Ascending aorta (tissue), 2 donors: ENCODE measurements around the gene FARSA. TPM values are rescaled to one million over a fixed set of nuclear protein-coding genes. Genes with fewer than 3 reads are reported as not detected.
"Not testable (repeated sequence)": the region's sequence is repeated elsewhere in the genome, so short reads cannot be mapped to it uniquely, and the experiment has no call there.

ENCODE experiments used
- DNase-seq, 2 donors: peaks; one replicate each; pipeline ENCODE4 v3.0.0-alpha.2; 2019; ENCODE audit warnings: low spot score in 2 of 2
- H3K27ac ChIP-seq, 2 donors: fragments of 200-600 bp; sonication (generic); one replicate each; pipeline ENCODE4 v1.5.1; 2016 to 2017; ENCODE audit warnings: mild to moderate bottlenecking in 1 of 2
- H3K27me3 ChIP-seq: fragments of 200-600 bp; sonication (generic); one replicate; pipeline ENCODE4 v1.5.1; 2017
- H3K36me3 ChIP-seq, 2 donors: fragments of 200-600 bp; sonication (generic); one replicate each; pipeline ENCODE4 v1.5.1; 2016
- H3K4me1 ChIP-seq, 2 donors: fragments of 200-600 bp; sonication (generic); one replicate each; pipeline ENCODE4 v1.5.1; 2016 to 2017; ENCODE audit warnings: mild to moderate bottlenecking in 1 of 2
- H3K4me3 ChIP-seq, 2 donors: fragments of 200-600 bp; sonication (generic); one replicate each; pipeline ENCODE4 v1.5.1; 2016 to 2017; ENCODE audit warnings: mild to moderate bottlenecking in 1 of 2
- H3K9me3 ChIP-seq, 2 donors: fragments of 200-600 bp; sonication (generic); one replicate each; pipeline ENCODE4 v1.5.1; 2016
- intact Hi-C: fragments of 100-400 bp; cut with DNase I; formaldehyde crosslinking; loops from one replicate; pipeline ENCODE4 v1.15.1; 2023
- total RNA-seq: library from RNA; depleted of rRNA; stranded (reverse); fragments of >200 nt; gene quantifications from one replicate; pipeline ENCODE4 v1.1.0, GENCODE V29; 2016
- TF ChIP-seq, protein P1 (sequence below), 3 experiments: fragments of 200-600 bp in 2 of 3; fragments of 450-650 bp in 1 of 3; sonication (generic) in 2 of 3; IDR thresholded peaks; one replicate each; pipeline ENCODE4 v1.5.1; 2016 to 2019; ENCODE audit warnings: antibody characterized with exemption in 3 of 3, mild to moderate bottlenecking in 1 of 3, moderate library complexity in 1 of 3

The FARSA gene
- total RNA-seq, 1 donor from 2014 or later: 21.3 TPM

DNA sequence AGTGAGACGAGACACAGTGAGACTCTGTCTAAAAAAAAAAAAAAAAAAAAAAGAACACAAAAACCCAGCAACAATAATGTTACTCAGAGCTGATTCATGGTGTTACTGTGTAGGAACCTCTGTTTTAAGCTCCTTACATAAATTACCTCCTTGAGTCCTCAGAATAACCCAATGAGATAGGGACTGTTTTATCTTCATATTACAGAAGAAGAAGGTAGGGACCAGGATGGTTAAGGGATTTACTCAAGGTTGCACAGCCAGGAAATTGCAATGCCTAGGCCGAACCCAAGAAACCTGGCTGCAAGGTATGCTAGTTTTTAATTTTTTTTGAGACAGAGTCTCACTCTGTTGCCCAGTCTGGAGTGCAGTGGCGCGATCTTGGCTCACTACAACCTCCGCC lies 34.4 kb upstream of the FARSA start:
- Histone ChIP-seq H3K36me3 (no peaks in the 10 kb centered on the region), H3K4me3 (no peak overlapping the region), H3K4me1 (peaks cover 0 to 4% of the 10 kb centered on the region in 2 donors), H3K9me3 (no peaks in the 10 kb centered on the region), H3K27ac (no peak overlapping the region), H3K27me3 (no peaks in the 10 kb centered on the region)
- intact Hi-C loops: no loop called here
- TF ChIP-seq, protein P1, sequence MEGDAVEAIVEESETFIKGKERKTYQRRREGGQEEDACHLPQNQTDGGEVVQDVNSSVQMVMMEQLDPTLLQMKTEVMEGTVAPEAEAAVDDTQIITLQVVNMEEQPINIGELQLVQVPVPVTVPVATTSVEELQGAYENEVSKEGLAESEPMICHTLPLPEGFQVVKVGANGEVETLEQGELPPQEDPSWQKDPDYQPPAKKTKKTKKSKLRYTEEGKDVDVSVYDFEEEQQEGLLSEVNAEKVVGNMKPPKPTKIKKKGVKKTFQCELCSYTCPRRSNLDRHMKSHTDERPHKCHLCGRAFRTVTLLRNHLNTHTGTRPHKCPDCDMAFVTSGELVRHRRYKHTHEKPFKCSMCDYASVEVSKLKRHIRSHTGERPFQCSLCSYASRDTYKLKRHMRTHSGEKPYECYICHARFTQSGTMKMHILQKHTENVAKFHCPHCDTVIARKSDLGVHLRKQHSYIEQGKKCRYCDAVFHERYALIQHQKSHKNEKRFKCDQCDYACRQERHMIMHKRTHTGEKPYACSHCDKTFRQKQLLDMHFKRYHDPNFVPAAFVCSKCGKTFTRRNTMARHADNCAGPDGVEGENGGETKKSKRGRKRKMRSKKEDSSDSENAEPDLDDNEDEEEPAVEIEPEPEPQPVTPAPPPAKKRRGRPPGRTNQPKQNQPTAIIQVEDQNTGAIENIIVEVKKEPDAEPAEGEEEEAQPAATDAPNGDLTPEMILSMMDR (IDR thresholded peaks at IDR 0.05): no peak
- no peak for DNase-seq

DNA sequence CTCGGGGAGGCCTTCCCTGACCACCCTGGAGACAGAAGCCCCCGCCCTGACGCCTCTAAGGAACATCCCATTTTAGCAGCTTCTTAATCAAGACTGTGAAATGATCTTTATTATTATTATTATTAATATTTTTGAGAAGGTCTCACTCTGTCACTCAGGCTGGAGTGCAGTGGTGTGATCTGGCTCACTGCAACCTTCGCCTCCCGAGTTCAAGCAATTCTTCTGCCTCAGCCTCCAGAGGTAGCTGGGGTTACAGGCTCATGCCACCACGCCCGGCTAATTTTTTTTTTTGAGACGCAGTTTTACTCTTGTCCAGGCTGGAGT lies 32.3 kb upstream of the FARSA start:
- no peaks in the 10 kb centered on the region for H3K9me3 ChIP-seq
- peaks cover 0 to 4% of the 10 kb centered on the region in 2 donors for H3K4me1 ChIP-seq
- DNase-seq: no peak
- TF ChIP-seq, protein P1 (IDR thresholded peaks at IDR 0.05): no peak
- H3K27me3 ChIP-seq: no peaks in the 10 kb centered on the region
- peak overlapping the region; percentile 56 to 73 for H3K4me3 ChIP-seq
- intact Hi-C loops: no loop called here
- H3K36me3 ChIP-seq: no peaks in the 10 kb centered on the region
- H3K27ac ChIP-seq: peak overlapping the region; percentile 12 to 71

DNA sequence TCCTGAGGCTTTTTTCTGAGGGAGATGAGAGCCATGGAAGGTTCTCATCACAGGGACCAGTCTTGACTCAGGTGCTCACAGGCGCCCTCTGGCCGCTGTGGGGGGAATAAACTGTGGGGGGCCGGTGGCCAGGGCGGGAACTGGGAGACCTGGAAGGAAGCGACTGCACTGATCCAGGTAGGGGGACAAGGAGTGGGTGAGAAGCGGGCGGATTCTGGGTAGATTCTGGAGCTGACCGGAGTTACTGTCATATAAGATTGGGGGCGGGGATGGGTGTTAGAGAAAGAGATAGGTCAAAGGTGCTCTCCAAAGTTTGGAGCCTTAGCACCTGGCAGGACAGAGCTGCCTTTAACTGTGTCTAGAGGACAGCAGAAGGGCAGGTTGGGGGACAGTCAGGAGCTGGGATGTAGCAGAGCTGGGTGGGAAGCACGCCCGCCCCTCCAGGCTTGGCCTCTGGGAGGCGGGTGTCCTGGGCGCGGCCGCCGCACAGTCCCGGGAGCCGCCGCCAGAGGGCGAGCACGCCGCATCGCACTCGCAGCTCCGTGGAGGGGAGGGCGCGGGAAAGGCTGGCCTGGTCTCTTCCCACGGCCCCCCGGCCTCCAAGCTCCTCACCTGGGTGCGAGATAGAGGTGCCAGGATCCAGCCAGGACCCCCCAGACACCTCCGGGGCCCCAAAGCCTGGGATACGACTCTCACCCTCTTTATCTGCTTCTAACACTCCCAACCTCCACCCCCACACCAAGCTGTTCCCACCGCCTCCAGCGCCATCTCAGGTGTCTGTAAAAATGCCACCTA lies 31.7 kb upstream of the FARSA start:
- peak overlapping the region; percentile 12 to 71 for H3K27ac ChIP-seq
- no peaks in the 10 kb centered on the region for H3K36me3 ChIP-seq
- DNase-seq: peak in 1 of 2 donors; percentile 90
- no peaks in the 10 kb centered on the region for H3K9me3 ChIP-seq
- peak overlapping the region; percentile 56 to 73 for H3K4me3 ChIP-seq
- peaks cover 0 to 4% of the 10 kb centered on the region in 2 donors for H3K4me1 ChIP-seq
- TF ChIP-seq, protein P1 (IDR thresholded peaks at IDR 0.05): peak; percentile 72 to 95 (median 87)
- intact Hi-C loops: no loop called here
- H3K27me3 ChIP-seq: no peaks in the 10 kb centered on the region

DNA sequence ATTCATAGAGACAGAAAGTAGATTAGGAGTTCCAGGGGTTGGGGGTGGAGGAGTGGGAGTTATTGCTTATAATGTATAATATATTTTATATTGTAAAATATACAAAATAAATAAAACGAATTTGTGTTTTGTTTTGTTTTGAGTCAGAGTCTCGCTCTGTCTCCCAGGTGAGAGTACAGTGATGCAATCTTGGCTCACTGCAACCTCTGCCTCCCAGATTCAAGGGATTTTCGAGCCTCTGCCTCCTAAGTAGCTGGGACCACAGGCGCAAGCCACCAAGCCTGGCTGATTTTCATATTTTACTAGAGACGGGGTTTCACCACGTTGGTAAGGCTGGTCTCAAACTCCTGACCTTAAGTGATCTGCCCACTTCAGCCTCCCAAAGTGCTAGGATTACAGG lies 26.0 kb upstream of the FARSA start:
- Histone ChIP-seq H3K9me3 (no peaks in the 10 kb centered on the region), H3K27me3 (no peaks in the 10 kb centered on the region), H3K27ac (no peak overlapping the region), H3K4me3 (no peak overlapping the region), H3K36me3 (peaks cover 1 to 4% of the 10 kb centered on the region in 2 donors), H3K4me1 (peaks cover 5 to 10% of the 10 kb centered on the region in 2 donors)
- DNase-seq: no peak
- intact Hi-C loops: no loop called here
- TF ChIP-seq, protein P1 (IDR thresholded peaks at IDR 0.05): no peak

DNA sequence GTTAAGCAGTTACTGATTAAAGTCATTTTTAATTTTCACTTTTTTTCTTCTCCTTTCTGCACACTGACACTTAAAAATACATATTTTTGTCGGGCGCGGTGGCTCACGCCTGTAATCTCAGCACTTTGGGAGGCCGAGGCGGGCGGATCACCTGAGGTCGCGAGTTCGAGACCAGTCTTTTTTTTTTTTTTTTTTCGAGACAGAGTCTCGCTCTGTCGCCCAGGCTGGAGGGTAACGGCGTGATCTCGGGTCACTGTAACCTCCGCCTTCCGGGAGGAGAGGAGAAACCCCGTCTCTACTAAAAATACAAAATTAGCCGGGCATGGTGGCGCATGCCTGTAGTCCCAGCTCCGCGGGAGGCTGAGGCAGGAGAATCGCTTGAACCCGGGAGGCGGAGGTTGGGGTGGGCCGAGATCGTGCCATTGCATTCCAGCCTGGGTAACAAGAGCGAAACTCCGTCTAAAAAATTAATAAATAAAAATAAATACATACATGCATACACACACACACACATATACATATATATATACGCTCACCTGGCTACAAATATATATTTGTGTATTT lies 24.0 kb upstream of the FARSA start:
- H3K27me3 ChIP-seq, DNase-seq, H3K9me3 ChIP-seq, intact Hi-C loops: not testable (repeated sequence)
- H3K36me3 ChIP-seq: peaks cover 15 to 21% of the 10 kb centered on the region in 2 donors
- H3K27ac ChIP-seq: peak overlapping the region; percentile 88 to 95
- H3K4me1 ChIP-seq: peaks cover 18 to 22% of the 10 kb centered on the region in 2 donors
- H3K4me3 ChIP-seq: peak overlapping the region; percentile 80 to 89
